Measurements from ENCODE around the gene ZBTB32.

- TF ChIP-seq, protein P1, sequence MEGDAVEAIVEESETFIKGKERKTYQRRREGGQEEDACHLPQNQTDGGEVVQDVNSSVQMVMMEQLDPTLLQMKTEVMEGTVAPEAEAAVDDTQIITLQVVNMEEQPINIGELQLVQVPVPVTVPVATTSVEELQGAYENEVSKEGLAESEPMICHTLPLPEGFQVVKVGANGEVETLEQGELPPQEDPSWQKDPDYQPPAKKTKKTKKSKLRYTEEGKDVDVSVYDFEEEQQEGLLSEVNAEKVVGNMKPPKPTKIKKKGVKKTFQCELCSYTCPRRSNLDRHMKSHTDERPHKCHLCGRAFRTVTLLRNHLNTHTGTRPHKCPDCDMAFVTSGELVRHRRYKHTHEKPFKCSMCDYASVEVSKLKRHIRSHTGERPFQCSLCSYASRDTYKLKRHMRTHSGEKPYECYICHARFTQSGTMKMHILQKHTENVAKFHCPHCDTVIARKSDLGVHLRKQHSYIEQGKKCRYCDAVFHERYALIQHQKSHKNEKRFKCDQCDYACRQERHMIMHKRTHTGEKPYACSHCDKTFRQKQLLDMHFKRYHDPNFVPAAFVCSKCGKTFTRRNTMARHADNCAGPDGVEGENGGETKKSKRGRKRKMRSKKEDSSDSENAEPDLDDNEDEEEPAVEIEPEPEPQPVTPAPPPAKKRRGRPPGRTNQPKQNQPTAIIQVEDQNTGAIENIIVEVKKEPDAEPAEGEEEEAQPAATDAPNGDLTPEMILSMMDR (IDR thresholded peaks at IDR 0.05; ENCODE audit: low read depth, low read length) = no peak
- TF ChIP-seq POLR2A (IDR thresholded peaks at IDR 0.05; ENCODE audit: extremely low read depth, insufficient read length) = no peak
Observed at GRCh38 chr19:35661995-35662340, 42.4 kb upstream of the ZBTB32 start.

Measured in NB4 (cell line).